ENCODE results near the gene TMEM51. TPM values are rescaled to one million over a fixed set of nuclear protein-coding genes. Genes with fewer than 3 reads are reported as not detected.

Gene TMEM51
- total and polyA plus RNA-seq, 9 of the 15 experiments (the other 6 are each of a cell fraction or from before 2014, with no cell fraction given), result 0.06 to 1.4 (median 0.58) TPM

DNA sequence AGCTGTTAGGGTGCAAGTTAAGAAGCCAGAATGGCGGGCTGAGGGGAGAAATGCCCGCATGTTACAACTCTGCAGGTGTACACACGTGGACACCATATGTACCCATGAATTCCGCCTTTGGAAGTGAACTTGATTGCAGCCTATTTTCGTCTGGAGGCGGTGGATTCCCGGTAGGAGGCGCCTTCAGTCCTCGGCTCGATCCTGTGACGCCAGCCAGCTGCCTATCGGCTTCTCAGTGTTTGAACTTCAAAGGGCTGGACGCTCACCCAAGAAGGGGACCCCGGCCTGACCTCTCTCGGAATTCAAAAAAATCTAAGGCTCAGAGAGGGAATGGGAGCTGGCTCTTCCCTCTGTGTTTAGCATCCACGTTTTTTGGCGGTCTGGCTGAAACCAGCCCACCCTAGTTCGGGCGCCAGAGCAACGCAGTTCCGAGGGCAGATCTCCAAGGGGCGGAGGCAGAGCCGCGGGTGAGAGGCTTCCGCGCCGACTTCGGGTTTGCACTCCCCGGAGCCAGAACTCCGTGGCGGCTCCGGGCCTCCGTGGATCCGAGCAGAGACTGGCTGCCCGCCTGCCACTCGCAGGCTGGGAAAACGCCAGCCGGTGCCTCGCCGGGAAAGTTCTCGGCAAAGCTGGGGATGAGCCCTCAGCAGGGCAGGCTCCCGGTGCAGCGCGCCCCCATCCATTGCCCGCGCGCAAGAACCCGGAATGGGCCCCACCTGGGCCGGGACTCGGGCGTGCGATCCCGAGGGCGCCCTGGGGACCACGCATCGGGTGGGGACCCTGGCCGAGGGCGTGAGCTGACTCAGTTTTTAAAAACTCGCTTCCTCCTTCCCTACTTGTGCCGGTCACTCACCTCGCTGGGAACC, 996 bp upstream of the TMEM51 start (continued):
- TF ChIP-seq, protein P1, sequence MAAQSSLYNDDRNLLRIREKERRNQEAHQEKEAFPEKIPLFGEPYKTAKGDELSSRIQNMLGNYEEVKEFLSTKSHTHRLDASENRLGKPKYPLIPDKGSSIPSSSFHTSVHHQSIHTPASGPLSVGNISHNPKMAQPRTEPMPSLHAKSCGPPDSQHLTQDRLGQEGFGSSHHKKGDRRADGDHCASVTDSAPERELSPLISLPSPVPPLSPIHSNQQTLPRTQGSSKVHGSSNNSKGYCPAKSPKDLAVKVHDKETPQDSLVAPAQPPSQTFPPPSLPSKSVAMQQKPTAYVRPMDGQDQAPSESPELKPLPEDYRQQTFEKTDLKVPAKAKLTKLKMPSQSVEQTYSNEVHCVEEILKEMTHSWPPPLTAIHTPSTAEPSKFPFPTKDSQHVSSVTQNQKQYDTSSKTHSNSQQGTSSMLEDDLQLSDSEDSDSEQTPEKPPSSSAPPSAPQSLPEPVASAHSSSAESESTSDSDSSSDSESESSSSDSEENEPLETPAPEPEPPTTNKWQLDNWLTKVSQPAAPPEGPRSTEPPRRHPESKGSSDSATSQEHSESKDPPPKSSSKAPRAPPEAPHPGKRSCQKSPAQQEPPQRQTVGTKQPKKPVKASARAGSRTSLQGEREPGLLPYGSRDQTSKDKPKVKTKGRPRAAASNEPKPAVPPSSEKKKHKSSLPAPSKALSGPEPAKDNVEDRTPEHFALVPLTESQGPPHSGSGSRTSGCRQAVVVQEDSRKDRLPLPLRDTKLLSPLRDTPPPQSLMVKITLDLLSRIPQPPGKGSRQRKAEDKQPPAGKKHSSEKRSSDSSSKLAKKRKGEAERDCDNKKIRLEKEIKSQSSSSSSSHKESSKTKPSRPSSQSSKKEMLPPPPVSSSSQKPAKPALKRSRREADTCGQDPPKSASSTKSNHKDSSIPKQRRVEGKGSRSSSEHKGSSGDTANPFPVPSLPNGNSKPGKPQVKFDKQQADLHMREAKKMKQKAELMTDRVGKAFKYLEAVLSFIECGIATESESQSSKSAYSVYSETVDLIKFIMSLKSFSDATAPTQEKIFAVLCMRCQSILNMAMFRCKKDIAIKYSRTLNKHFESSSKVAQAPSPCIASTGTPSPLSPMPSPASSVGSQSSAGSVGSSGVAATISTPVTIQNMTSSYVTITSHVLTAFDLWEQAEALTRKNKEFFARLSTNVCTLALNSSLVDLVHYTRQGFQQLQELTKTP (IDR thresholded peaks at IDR 0.05; ENCODE audit: low read depth in 1 of 2, partially characterized antibody in 2 of 2), result no peak
- TF ChIP-seq GATAD2B (IDR thresholded peaks at IDR 0.05; ENCODE audit: borderline replicate concordance) (no peak), ZNF121 (CRISPR knock-in tag; conservative IDR thresholded peaks at IDR 0.05) (no peak), BRD4 (IDR thresholded peaks at IDR 0.05) (no peak), ZNF778 (CRISPR knock-in tag; IDR thresholded peaks at IDR 0.05) (no peak), HIVEP1 (CRISPR knock-in tag; IDR thresholded peaks at IDR 0.05) (no peak), NR2C2 (CRISPR knock-in tag; IDR thresholded peaks at IDR 0.05) (no peak), NR2C2 (tag; IDR thresholded peaks at IDR 0.05) (peak; percentile 31; the same call in 1 of the 2 replicates), ZNF75A (CRISPR knock-in tag; IDR thresholded peaks at IDR 0.05) (no peak), ELF1 (tag; IDR thresholded peaks at IDR 0.05) (no peak), BCOR (IDR thresholded peaks at IDR 0.05) (0 out of 2 replicates have a peak, but pooled peaks have one; percentile 9), ZNF518B (CRISPR knock-in tag; IDR thresholded peaks at IDR 0.05) (no peak), NCOA1 (IDR thresholded peaks at IDR 0.05; ENCODE audit: low read depth) (no peak), ZHX1 (conservative IDR thresholded peaks at IDR 0.05; ENCODE audit: low read length) (no peak)
- TF ChIP-seq, protein P2, sequence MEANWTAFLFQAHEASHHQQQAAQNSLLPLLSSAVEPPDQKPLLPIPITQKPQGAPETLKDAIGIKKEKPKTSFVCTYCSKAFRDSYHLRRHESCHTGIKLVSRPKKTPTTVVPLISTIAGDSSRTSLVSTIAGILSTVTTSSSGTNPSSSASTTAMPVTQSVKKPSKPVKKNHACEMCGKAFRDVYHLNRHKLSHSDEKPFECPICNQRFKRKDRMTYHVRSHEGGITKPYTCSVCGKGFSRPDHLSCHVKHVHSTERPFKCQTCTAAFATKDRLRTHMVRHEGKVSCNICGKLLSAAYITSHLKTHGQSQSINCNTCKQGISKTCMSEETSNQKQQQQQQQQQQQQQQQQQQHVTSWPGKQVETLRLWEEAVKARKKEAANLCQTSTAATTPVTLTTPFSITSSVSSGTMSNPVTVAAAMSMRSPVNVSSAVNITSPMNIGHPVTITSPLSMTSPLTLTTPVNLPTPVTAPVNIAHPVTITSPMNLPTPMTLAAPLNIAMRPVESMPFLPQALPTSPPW (CRISPR knock-in tag; IDR thresholded peaks at IDR 0.05), result no peak
